CD4-positive, alpha-beta T cell (primary cell): Measurements from ENCODE around the gene SMYD3. TPM values are rescaled to one million over a fixed set of nuclear protein-coding genes. Genes with fewer than 3 reads are reported as not detected.

ENCODE experiments used
- ATAC-seq: fragments of 200-7000 bp; cut with Tn5 transposase; one replicate; pipeline ENCODE4 v1.10.0; 2022; ENCODE audit warnings: mild to moderate bottlenecking; ENCODE audit not compliant: poor library complexity
- CTCF ChIA-PET: fragments of 350-600 bp; sonication (Branson Sonifier 250); formaldehyde crosslinking; loops from one replicate; lab custom pipeline; 2021; ENCODE audit warnings: antibody characterized with exemption, inconsistent platforms; lab: Charles Lee
- POLR2A ChIA-PET: fragments of 350-600 bp; sonication (Branson Sonifier 250); formaldehyde crosslinking; loops from one replicate; lab custom pipeline; 2021; ENCODE audit warnings: antibody characterized with exemption, inconsistent platforms; lab: Charles Lee
- DNase-seq, 14 experiments: peaks; one replicate each; pipeline ENCODE4 v3.0.0-alpha.2; 2013 to 2020; ENCODE audit warnings: mixed read lengths in 2 of 14
- H3K27ac ChIP-seq, 2 donors: one replicate each; pipeline versions ENCODE4 v1.5.1 to v1.7.0; 2013; ENCODE audit warnings: low read length in 2 of 2, low read depth in 1 of 2, mild to moderate bottlenecking in 1 of 2
- H3K27me3 ChIP-seq, 2 experiments: 1 replicate in 1 of 2; 2 replicates in 1 of 2; pipeline versions ENCODE4 v1.6.1 to v1.7.0; 2013; ENCODE audit warnings: low read length in 2 of 2, control low read depth in 1 of 2, mild to moderate bottlenecking in 1 of 2, moderate library complexity in 1 of 2; ENCODE audit not compliant: insufficient read depth in 2 of 2, control insufficient read depth in 1 of 2
- H3K36me3 ChIP-seq: one replicate; pipeline ENCODE4 v1.6.1; 2013; ENCODE audit warnings: low read length, control low read depth; ENCODE audit not compliant: insufficient read depth
- H3K4me1 ChIP-seq: one replicate; pipeline ENCODE4 v1.6.1; 2013; ENCODE audit warnings: low read length, control low read depth; ENCODE audit not compliant: insufficient read depth
- H3K4me3 ChIP-seq: one replicate; pipeline ENCODE4 v1.5.1; 2013; ENCODE audit warnings: mild to moderate bottlenecking, low read length, moderate library complexity
- H3K9me3 ChIP-seq, 2 experiments: 1 replicate in 1 of 2; 2 replicates in 1 of 2; pipeline versions ENCODE4 v1.6.1 to v1.7.0; 2013; ENCODE audit warnings: low read length in 2 of 2, mild to moderate bottlenecking in 2 of 2, control low read depth in 1 of 2, moderate library complexity in 1 of 2; ENCODE audit not compliant: control insufficient read depth in 1 of 2, insufficient read depth in 1 of 2
- H3K27ac Mint-ChIP-seq: one replicate; pipeline ENCODE4 v1.8.0; 2020; ENCODE audit warnings: mixed read lengths
- H3K27me3 Mint-ChIP-seq: one replicate; pipeline ENCODE4 v1.8.0; 2021; ENCODE audit warnings: mixed read lengths
- H3K36me3 Mint-ChIP-seq: one replicate; pipeline ENCODE4 v1.8.0; 2021; ENCODE audit warnings: low read depth, mixed read lengths
- H3K4me1 Mint-ChIP-seq: one replicate; pipeline ENCODE4 v1.8.0; 2021; ENCODE audit warnings: low read depth, mixed read lengths
- H3K4me3 Mint-ChIP-seq: one replicate; pipeline ENCODE4 v1.8.0; 2020; ENCODE audit warnings: mild to moderate bottlenecking, mixed read lengths
- H3K9me3 Mint-ChIP-seq: one replicate; pipeline ENCODE4 v1.8.0; 2020; ENCODE audit warnings: mixed read lengths
- intact Hi-C, 2 experiments: fragments of 100-400 bp; cut with DNase I in 1 of 2; cut with micrococcal nuclease in 1 of 2; formaldehyde crosslinking; loops; one replicate each; pipeline versions ENCODE4 v1.15.1 to v1.9.0; 2023 to 2025; cut with DNase I, micrococcal nuclease
- total RNA-seq, 174 experiments: library from RNA in 2 of 174; stranded (reverse) in 2 of 174; gene quantifications; one replicate each; pipeline ENCODE4 v1.2.3 and lab custom pipeline; 2021 to 2026
- TF ChIP-seq, protein P1 (sequence below): fragments of 200-600 bp; IDR thresholded peaks from one replicate; pipeline ENCODE4 v1.8.0; 2022; ENCODE audit warnings: antibody characterized with exemption, mild to moderate bottlenecking

The SMYD3 gene
- total RNA-seq, 2 experiments from 2014 or later = 18.8 to 19.6 TPM

DNA sequence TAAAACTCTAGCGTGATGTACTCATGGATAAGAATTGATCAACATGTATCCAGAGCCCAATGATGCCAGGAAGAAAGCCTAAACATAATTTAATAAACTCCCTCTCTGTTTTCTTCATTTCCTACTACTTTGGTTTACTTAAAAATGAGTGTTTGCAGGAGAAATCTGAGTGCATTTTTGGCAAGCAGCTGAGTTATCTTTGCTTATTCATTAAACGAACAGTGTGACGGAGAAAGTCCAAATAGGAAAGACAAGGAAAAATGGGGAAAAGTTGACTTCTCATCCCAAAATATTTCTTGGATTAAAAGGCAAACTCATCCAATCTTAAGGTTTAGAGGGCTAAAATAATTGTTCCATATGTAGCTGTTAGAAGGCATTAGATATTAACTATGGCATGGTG lies 496.7 kb downstream of the SMYD3 start:
- Mint-ChIP-seq H3K9me3 (no peaks in the 10 kb centered on the region), H3K27me3 (no peaks in the 10 kb centered on the region), H3K4me3 (no peak overlapping the region), H3K27ac (no peak overlapping the region), H3K36me3 (no peaks in the 10 kb centered on the region), H3K4me1 (peaks cover 6% of the 10 kb centered on the region)
- ATAC-seq (no peak), DNase-seq (no peak)
- H3K27me3 ChIP-seq = no peaks in the 10 kb centered on the region
- TF ChIP-seq, protein P1, sequence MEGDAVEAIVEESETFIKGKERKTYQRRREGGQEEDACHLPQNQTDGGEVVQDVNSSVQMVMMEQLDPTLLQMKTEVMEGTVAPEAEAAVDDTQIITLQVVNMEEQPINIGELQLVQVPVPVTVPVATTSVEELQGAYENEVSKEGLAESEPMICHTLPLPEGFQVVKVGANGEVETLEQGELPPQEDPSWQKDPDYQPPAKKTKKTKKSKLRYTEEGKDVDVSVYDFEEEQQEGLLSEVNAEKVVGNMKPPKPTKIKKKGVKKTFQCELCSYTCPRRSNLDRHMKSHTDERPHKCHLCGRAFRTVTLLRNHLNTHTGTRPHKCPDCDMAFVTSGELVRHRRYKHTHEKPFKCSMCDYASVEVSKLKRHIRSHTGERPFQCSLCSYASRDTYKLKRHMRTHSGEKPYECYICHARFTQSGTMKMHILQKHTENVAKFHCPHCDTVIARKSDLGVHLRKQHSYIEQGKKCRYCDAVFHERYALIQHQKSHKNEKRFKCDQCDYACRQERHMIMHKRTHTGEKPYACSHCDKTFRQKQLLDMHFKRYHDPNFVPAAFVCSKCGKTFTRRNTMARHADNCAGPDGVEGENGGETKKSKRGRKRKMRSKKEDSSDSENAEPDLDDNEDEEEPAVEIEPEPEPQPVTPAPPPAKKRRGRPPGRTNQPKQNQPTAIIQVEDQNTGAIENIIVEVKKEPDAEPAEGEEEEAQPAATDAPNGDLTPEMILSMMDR = no peak
- no peaks in the 10 kb centered on the region for H3K9me3 ChIP-seq
- no peaks in the 10 kb centered on the region for H3K4me1 ChIP-seq
- intact Hi-C loops = loop anchor here (5.0 to 10.0 kb wide), 5 partner anchors 107 to 742 kb away; no protein-coding TSS in a partner anchor
- no peaks in the 10 kb centered on the region for H3K36me3 ChIP-seq
- no peak overlapping the region for H3K4me3 ChIP-seq
- POLR2A ChIA-PET = no interaction called here
- CTCF ChIA-PET = no interaction called here
- H3K27ac ChIP-seq = no peak overlapping the region

DNA sequence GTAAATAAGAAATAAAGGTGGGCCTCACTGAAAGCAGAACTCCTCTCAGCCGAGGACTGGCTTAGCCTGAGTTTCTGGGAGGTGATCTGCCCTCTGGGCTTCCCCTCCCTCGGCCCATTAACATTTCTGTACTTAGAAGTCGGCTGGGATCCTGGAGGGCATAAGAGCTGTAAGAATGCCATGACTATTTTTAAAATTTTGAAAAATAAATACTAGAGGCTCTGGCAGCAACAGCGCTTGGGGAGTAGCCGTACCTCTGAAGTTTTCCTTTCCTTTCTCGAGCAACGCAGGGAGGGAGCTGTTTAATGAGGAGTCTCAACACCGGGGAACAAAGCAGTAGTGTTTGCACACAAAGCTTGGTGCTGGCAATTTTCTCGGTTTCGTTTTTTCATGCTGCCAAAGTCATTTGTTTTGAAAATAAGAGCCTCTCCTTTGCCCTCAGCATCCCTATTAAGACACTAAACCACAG lies 498.7 kb downstream of the SMYD3 start:
- Histone ChIP-seq H3K4me1 (no peaks in the 10 kb centered on the region), H3K27me3 (no peaks in the 10 kb centered on the region), H3K27ac (no peak overlapping the region), H3K36me3 (no peaks in the 10 kb centered on the region), H3K4me3 (no peak overlapping the region), H3K9me3 (no peaks in the 10 kb centered on the region)
- Mint-ChIP-seq H3K4me3 (no peak overlapping the region), H3K36me3 (no peaks in the 10 kb centered on the region), H3K4me1 (peaks cover 6% of the 10 kb centered on the region), H3K27me3 (no peaks in the 10 kb centered on the region), H3K27ac (no peak overlapping the region), H3K9me3 (no peaks in the 10 kb centered on the region)
- ChIA-PET CTCF (no interaction called here), POLR2A (no interaction called here)
- DNase-seq (no peak), ATAC-seq (no peak)
- intact Hi-C loops = loop anchor here in 1 of 2 experiments (10.0 kb wide), 2 partner anchors 684 to 934 kb away; no protein-coding TSS in a partner anchor
- TF ChIP-seq, protein P1 = no peak

DNA sequence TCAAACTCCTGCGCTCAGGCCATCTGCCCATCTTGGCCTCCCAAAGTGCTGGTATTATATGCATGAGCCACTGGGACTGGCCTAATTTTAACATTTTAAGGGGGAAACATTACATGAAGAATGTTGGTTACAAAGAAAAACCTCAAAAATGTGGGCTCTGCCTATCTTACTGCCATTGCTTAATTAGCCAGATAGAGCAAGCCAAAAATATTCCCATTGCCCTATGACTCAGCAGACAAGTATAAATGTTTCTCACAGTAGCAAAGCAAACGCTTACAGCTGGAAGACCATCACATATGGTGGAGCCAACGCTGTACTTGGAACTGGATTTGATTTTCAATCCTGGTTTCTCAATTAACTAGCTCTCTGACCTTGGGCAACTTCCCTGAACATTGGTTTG lies 502.0 kb downstream of the SMYD3 start:
- H3K9me3 ChIP-seq = no peaks in the 10 kb centered on the region
- no peak overlapping the region for H3K4me3 ChIP-seq
- H3K27me3 ChIP-seq = no peaks in the 10 kb centered on the region
- no peaks in the 10 kb centered on the region for H3K36me3 ChIP-seq
- no peak overlapping the region for H3K4me3 Mint-ChIP-seq
- no peaks in the 10 kb centered on the region for H3K9me3 Mint-ChIP-seq
- TF ChIP-seq, protein P1 = no peak
- H3K27ac ChIP-seq = no peak overlapping the region
- H3K4me1 ChIP-seq = no peaks in the 10 kb centered on the region
- no peaks in the 10 kb centered on the region for H3K27me3 Mint-ChIP-seq
- intact Hi-C loops = loop anchor here in 1 of 2 experiments (10.0 kb wide), 2 partner anchors 680 to 930 kb away; no protein-coding TSS in a partner anchor
- POLR2A ChIA-PET = no interaction called here
- H3K36me3 Mint-ChIP-seq = no peaks in the 10 kb centered on the region
- no peak overlapping the region for H3K27ac Mint-ChIP-seq
- ATAC-seq = no peak
- DNase-seq = no peak
- CTCF ChIA-PET = no interaction called here
- H3K4me1 Mint-ChIP-seq = no peaks in the 10 kb centered on the region
